Prostate gland (tissue), 2 donors: ENCODE data around the gene EEFSEC.

Experiments used
- CTCF ChIP-seq, 4 experiments: fragments of 200-600 bp in 2 of 4; fragments of 450-650 bp in 2 of 4; sonication (generic) in 2 of 4; IDR thresholded peaks; 1 replicate in 3 of 4; 2 replicates in 1 of 4; pipeline ENCODE4 v1.5.1; 2016 to 2019; ENCODE audit warnings: antibody characterized with exemption in 4 of 4, mild to moderate bottlenecking in 2 of 4, moderate library complexity in 2 of 4
- POLR2AphosphoS5 ChIP-seq: sonication (generic); formaldehyde crosslinking; IDR thresholded peaks from one replicate; pipeline ENCODE4 v1.6.1; 2017; ENCODE audit warnings: antibody characterized with exemption

GRCh38 chr3:128143496-128143895 lies 9.8 kb upstream of the EEFSEC start:
- TF ChIP-seq POLR2AphosphoS5 (no peak), CTCF (IDR thresholded peaks at IDR 0.05) (no peak)
